GM12872 (cell line): Measurements from ENCODE around the gene NVL.

Experiments
- CTCF ChIP-seq: IDR thresholded peaks from 3 replicates; pipeline ENCODE4 v1.5.1; 2011; ENCODE audit warnings: low read depth, mild to moderate bottlenecking, low read length, moderate library complexity; ENCODE audit not compliant: insufficient read depth

The NVL gene

GRCh38 chr1:224223819-224224714 is 105.9 kb downstream of the NVL start:
- no peak for TF ChIP-seq CTCF

- no peak for TF ChIP-seq CTCF
Measured at GRCh38 chr1:224219612-224220059, 110.3 kb downstream of the NVL start.

- TF ChIP-seq CTCF, result no peak
Measured at GRCh38 chr1:224219011-224219611, 110.9 kb downstream of the NVL start.

GRCh38 chr1:224217655-224218623 is 112.0 kb downstream of the NVL start:
- TF ChIP-seq CTCF, result no peak

GRCh38 chr1:224216382-224216781 is 113.6 kb downstream of the NVL start:
- TF ChIP-seq CTCF, result no peak

- TF ChIP-seq CTCF, result no peak
Measured at GRCh38 chr1:224213438-224214119, 116.4 kb downstream of the NVL start.

- no peak for TF ChIP-seq CTCF
Measured at GRCh38 chr1:224212618-224213061, 117.3 kb downstream of the NVL start.
